Measurements from ENCODE around the gene KAZN.
"Not testable (repeated sequence)": the region's sequence is repeated elsewhere in the genome, so short reads cannot be mapped to it uniquely, and the experiment has no call there.

The KAZN gene

GRCh38 chr1:14959059-14959694 is 360.7 kb downstream of the KAZN start:
- peaks cover 4% of the 10 kb centered on the region for H3K36me3 ChIP-seq (ENCODE audit: control insufficient read depth, insufficient read depth, low read length)
- H3K9ac ChIP-seq (ENCODE audit: low read depth, low read length): no peak overlapping the region
- no peak overlapping the region for H3K4me3 ChIP-seq (ENCODE audit: low read depth, low read length)
- no peaks in the 10 kb centered on the region for H3K9me3 ChIP-seq (ENCODE audit: control insufficient read depth, insufficient read depth, low read length)
- H3K4me1 ChIP-seq (ENCODE audit: control insufficient read depth, insufficient read depth, low read length): peaks cover 2% of the 10 kb centered on the region
- H3K27me3 ChIP-seq (ENCODE audit: control insufficient read depth, insufficient read depth, low read length): no peaks in the 10 kb centered on the region

GRCh38 chr1:14961661-14962267 is 363.3 kb downstream of the KAZN start:
- Histone ChIP-seq H3K4me1 (ENCODE audit: control insufficient read depth, insufficient read depth, low read length) (peaks cover 2% of the 10 kb centered on the region), H3K27me3 (ENCODE audit: control insufficient read depth, insufficient read depth, low read length) (no peaks in the 10 kb centered on the region), H3K4me3 (ENCODE audit: low read depth, low read length) (no peak overlapping the region), H3K36me3 (ENCODE audit: control insufficient read depth, insufficient read depth, low read length) (peaks cover 4% of the 10 kb centered on the region), H3K9ac (ENCODE audit: low read depth, low read length) (no peak overlapping the region), H3K9me3 (ENCODE audit: control insufficient read depth, insufficient read depth, low read length) (no peaks in the 10 kb centered on the region)

- Histone ChIP-seq H3K9ac (ENCODE audit: low read depth, low read length) (no peak overlapping the region), H3K4me3 (ENCODE audit: low read depth, low read length) (no peak overlapping the region), H3K27me3 (ENCODE audit: control insufficient read depth, insufficient read depth, low read length) (no peaks in the 10 kb centered on the region), H3K9me3 (ENCODE audit: control insufficient read depth, insufficient read depth, low read length) (no peaks in the 10 kb centered on the region), H3K4me1 (ENCODE audit: control insufficient read depth, insufficient read depth, low read length) (peaks cover 2% of the 10 kb centered on the region), H3K36me3 (ENCODE audit: control insufficient read depth, insufficient read depth, low read length) (peaks cover 4% of the 10 kb centered on the region)
Measured at GRCh38 chr1:14962407-14962806, 363.9 kb downstream of the KAZN start.

GRCh38 chr1:14963791-14964710 is 365.6 kb downstream of the KAZN start:
- H3K27me3 ChIP-seq (ENCODE audit: control insufficient read depth, insufficient read depth, low read length); H3K9ac ChIP-seq (ENCODE audit: low read depth, low read length); H3K36me3 ChIP-seq (ENCODE audit: control insufficient read depth, insufficient read depth, low read length); H3K9me3 ChIP-seq (ENCODE audit: control insufficient read depth, insufficient read depth, low read length); H3K4me3 ChIP-seq (ENCODE audit: low read depth, low read length); H3K4me1 ChIP-seq (ENCODE audit: control insufficient read depth, insufficient read depth, low read length): not testable (repeated sequence)

GRCh38 chr1:14964711-14965055 is 366.2 kb downstream of the KAZN start:
- H3K9me3 ChIP-seq (ENCODE audit: control insufficient read depth, insufficient read depth, low read length): no peaks in the 10 kb centered on the region
- H3K27me3 ChIP-seq (ENCODE audit: control insufficient read depth, insufficient read depth, low read length): no peaks in the 10 kb centered on the region
- H3K4me3 ChIP-seq (ENCODE audit: low read depth, low read length): no peak overlapping the region
- peaks cover 4% of the 10 kb centered on the region for H3K36me3 ChIP-seq (ENCODE audit: control insufficient read depth, insufficient read depth, low read length)
- no peak overlapping the region for H3K9ac ChIP-seq (ENCODE audit: low read depth, low read length)
- peaks cover 4% of the 10 kb centered on the region for H3K4me1 ChIP-seq (ENCODE audit: control insufficient read depth, insufficient read depth, low read length)

GRCh38 chr1:14968251-14968851 is 369.9 kb downstream of the KAZN start:
- H3K9me3 ChIP-seq (ENCODE audit: control insufficient read depth, insufficient read depth, low read length): no peaks in the 10 kb centered on the region
- H3K36me3 ChIP-seq (ENCODE audit: control insufficient read depth, insufficient read depth, low read length): no peaks in the 10 kb centered on the region
- H3K9ac ChIP-seq (ENCODE audit: low read depth, low read length): no peak overlapping the region
- peaks cover 4% of the 10 kb centered on the region for H3K4me1 ChIP-seq (ENCODE audit: control insufficient read depth, insufficient read depth, low read length)
- H3K27me3 ChIP-seq (ENCODE audit: control insufficient read depth, insufficient read depth, low read length): no peaks in the 10 kb centered on the region
- H3K4me3 ChIP-seq (ENCODE audit: low read depth, low read length): no peak overlapping the region

GRCh38 chr1:14969006-14969405 is 370.5 kb downstream of the KAZN start:
- Histone ChIP-seq H3K36me3 (ENCODE audit: control insufficient read depth, insufficient read depth, low read length) (no peaks in the 10 kb centered on the region), H3K9me3 (ENCODE audit: control insufficient read depth, insufficient read depth, low read length) (no peaks in the 10 kb centered on the region), H3K4me3 (ENCODE audit: low read depth, low read length) (no peak overlapping the region), H3K27me3 (ENCODE audit: control insufficient read depth, insufficient read depth, low read length) (no peaks in the 10 kb centered on the region), H3K4me1 (ENCODE audit: control insufficient read depth, insufficient read depth, low read length) (peaks cover 4% of the 10 kb centered on the region), H3K9ac (ENCODE audit: low read depth, low read length) (no peak overlapping the region)

- Histone ChIP-seq H3K36me3 (ENCODE audit: control insufficient read depth, insufficient read depth, low read length) (no peaks in the 10 kb centered on the region), H3K27me3 (ENCODE audit: control insufficient read depth, insufficient read depth, low read length) (no peaks in the 10 kb centered on the region), H3K9me3 (ENCODE audit: control insufficient read depth, insufficient read depth, low read length) (no peaks in the 10 kb centered on the region), H3K4me1 (ENCODE audit: control insufficient read depth, insufficient read depth, low read length) (peaks cover 4% of the 10 kb centered on the region), H3K4me3 (ENCODE audit: low read depth, low read length) (no peak overlapping the region), H3K9ac (ENCODE audit: low read depth, low read length) (no peak overlapping the region)
Measured at GRCh38 chr1:14970115-14970798, 371.8 kb downstream of the KAZN start.

- no peak overlapping the region for H3K9ac ChIP-seq (ENCODE audit: low read depth, low read length)
- H3K9me3 ChIP-seq (ENCODE audit: control insufficient read depth, insufficient read depth, low read length): no peaks in the 10 kb centered on the region
- peaks cover 4% of the 10 kb centered on the region for H3K4me1 ChIP-seq (ENCODE audit: control insufficient read depth, insufficient read depth, low read length)
- no peaks in the 10 kb centered on the region for H3K36me3 ChIP-seq (ENCODE audit: control insufficient read depth, insufficient read depth, low read length)
- no peak overlapping the region for H3K4me3 ChIP-seq (ENCODE audit: low read depth, low read length)
- H3K27me3 ChIP-seq (ENCODE audit: control insufficient read depth, insufficient read depth, low read length): no peaks in the 10 kb centered on the region
Measured at GRCh38 chr1:14970799-14971141, 372.3 kb downstream of the KAZN start.

- H3K36me3 ChIP-seq (ENCODE audit: control insufficient read depth, insufficient read depth, low read length): no peaks in the 10 kb centered on the region
- no peaks in the 10 kb centered on the region for H3K27me3 ChIP-seq (ENCODE audit: control insufficient read depth, insufficient read depth, low read length)
- no peak overlapping the region for H3K9ac ChIP-seq (ENCODE audit: low read depth, low read length)
- no peaks in the 10 kb centered on the region for H3K9me3 ChIP-seq (ENCODE audit: control insufficient read depth, insufficient read depth, low read length)
- H3K4me3 ChIP-seq (ENCODE audit: low read depth, low read length): no peak overlapping the region
- peaks cover 4% of the 10 kb centered on the region for H3K4me1 ChIP-seq (ENCODE audit: control insufficient read depth, insufficient read depth, low read length)
Measured at GRCh38 chr1:14971221-14971620, 372.7 kb downstream of the KAZN start.

GRCh38 chr1:14972107-14972506 is 373.6 kb downstream of the KAZN start:
- Histone ChIP-seq H3K9ac (ENCODE audit: low read depth, low read length) (no peak overlapping the region), H3K9me3 (ENCODE audit: control insufficient read depth, insufficient read depth, low read length) (no peaks in the 10 kb centered on the region), H3K27me3 (ENCODE audit: control insufficient read depth, insufficient read depth, low read length) (no peaks in the 10 kb centered on the region), H3K36me3 (ENCODE audit: control insufficient read depth, insufficient read depth, low read length) (no peaks in the 10 kb centered on the region), H3K4me1 (ENCODE audit: control insufficient read depth, insufficient read depth, low read length) (peaks cover 4% of the 10 kb centered on the region), H3K4me3 (ENCODE audit: low read depth, low read length) (no peak overlapping the region)
